Nephron (organoid): ENCODE measurements around the gene ATP13A5.

ENCODE experiments used
- H3K27ac Mint-ChIP-seq, 3 experiments: 2 replicates each; pipeline ENCODE4 v1.8.0; 2020; ENCODE audit warnings: mixed read lengths in 3 of 3, mild to moderate bottlenecking in 2 of 3, moderate library complexity in 1 of 3
- H3K27me3 Mint-ChIP-seq: 2 replicates; pipeline ENCODE4 v1.8.0; 2021; ENCODE audit warnings: low read depth, mild to moderate bottlenecking, moderate library complexity, mixed read lengths
- H3K36me3 Mint-ChIP-seq: 2 replicates; pipeline ENCODE4 v1.8.0; 2020; ENCODE audit warnings: low read depth, mixed read lengths
- H3K4me1 Mint-ChIP-seq: 2 replicates; pipeline ENCODE4 v1.8.0; 2020; ENCODE audit warnings: mixed read lengths
- H3K4me3 Mint-ChIP-seq, 3 experiments: 2 replicates each; pipeline ENCODE4 v1.8.0; 2020; ENCODE audit warnings: mild to moderate bottlenecking in 3 of 3, mixed read lengths in 3 of 3, moderate library complexity in 2 of 3
- H3K9me3 Mint-ChIP-seq: 2 replicates; pipeline ENCODE4 v1.8.0; 2020; ENCODE audit warnings: mixed read lengths
- TF ChIP-seq, protein P1 (sequence below), 3 experiments: fragments of 200-600 bp; sonication (generic); IDR thresholded peaks; one replicate each; pipeline ENCODE4 v1.5.0; 2021; ENCODE audit warnings: antibody characterized with exemption in 3 of 3; ENCODE audit not compliant: unreplicated experiment in 3 of 3

The ATP13A5 gene

DNA sequence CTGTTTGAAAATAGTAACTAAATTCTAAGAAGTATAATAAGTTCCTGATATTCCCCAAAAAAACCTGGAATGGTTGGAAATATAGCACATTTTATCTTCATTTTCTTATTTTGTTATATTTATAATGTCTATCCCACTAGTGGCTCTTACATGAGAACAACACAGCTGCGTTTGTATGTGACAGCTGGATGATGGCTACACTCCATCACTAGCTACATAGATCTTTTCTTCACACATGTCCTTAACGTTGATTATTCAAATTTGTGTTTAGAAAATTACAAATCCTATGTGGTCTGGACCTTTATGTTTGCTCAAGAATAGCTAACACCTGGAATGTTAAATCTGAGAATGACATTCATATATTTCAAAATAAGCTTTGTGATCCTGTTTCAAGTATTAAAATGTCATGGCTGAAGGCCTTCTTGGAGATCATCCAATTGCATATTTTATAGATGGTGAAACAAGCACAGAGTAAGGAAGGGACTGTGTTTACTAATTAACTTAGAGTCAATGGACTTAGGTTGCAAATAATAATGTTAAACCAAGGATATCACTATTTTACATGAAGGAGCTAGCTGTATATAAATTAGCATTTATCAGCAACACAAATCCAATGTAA lies 60.8 kb downstream of the ATP13A5 start:
- Mint-ChIP-seq H3K36me3 (no peaks in the 10 kb centered on the region), H3K4me3 (no peak overlapping the region), H3K27me3 (peaks cover 2% of the 10 kb centered on the region), H3K27ac (peak overlapping the region in 2 of 3 experiments; percentile 15 to 44), H3K9me3 (no peaks in the 10 kb centered on the region), H3K4me1 (peaks cover 4% of the 10 kb centered on the region)
- TF ChIP-seq, protein P1, sequence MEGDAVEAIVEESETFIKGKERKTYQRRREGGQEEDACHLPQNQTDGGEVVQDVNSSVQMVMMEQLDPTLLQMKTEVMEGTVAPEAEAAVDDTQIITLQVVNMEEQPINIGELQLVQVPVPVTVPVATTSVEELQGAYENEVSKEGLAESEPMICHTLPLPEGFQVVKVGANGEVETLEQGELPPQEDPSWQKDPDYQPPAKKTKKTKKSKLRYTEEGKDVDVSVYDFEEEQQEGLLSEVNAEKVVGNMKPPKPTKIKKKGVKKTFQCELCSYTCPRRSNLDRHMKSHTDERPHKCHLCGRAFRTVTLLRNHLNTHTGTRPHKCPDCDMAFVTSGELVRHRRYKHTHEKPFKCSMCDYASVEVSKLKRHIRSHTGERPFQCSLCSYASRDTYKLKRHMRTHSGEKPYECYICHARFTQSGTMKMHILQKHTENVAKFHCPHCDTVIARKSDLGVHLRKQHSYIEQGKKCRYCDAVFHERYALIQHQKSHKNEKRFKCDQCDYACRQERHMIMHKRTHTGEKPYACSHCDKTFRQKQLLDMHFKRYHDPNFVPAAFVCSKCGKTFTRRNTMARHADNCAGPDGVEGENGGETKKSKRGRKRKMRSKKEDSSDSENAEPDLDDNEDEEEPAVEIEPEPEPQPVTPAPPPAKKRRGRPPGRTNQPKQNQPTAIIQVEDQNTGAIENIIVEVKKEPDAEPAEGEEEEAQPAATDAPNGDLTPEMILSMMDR (IDR thresholded peaks at IDR 0.05; ENCODE audit: unreplicated experiment in 3 of 3), result no peak

DNA sequence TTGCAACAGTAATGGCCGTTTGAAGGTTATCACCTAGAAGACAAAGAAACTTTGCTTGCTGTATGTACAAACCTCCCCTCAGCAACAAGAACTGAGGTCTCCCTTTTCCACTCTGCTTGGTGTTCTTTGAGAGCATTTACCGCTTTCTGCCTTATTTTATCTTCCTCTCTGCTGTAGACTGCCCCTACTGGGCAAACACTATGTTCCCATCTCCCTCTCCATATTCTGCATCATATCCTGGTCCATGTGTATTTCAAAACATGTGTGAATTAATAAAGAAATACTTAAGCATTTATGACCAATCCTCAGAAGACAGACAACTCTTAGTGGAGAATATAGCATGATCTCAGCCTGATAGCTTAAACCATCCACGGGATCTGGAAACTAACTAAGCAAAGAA lies 64.4 kb downstream of the ATP13A5 start:
- Mint-ChIP-seq H3K4me1 (peaks cover 27% of the 10 kb centered on the region), H3K27me3 (peaks cover 14% of the 10 kb centered on the region), H3K9me3 (no peaks in the 10 kb centered on the region), H3K27ac (no peak overlapping the region), H3K4me3 (no peak overlapping the region), H3K36me3 (no peaks in the 10 kb centered on the region)
- TF ChIP-seq, protein P1 (IDR thresholded peaks at IDR 0.05; ENCODE audit: unreplicated experiment in 3 of 3), result peak in 2 of 3 experiments; percentile 7 to 10

DNA sequence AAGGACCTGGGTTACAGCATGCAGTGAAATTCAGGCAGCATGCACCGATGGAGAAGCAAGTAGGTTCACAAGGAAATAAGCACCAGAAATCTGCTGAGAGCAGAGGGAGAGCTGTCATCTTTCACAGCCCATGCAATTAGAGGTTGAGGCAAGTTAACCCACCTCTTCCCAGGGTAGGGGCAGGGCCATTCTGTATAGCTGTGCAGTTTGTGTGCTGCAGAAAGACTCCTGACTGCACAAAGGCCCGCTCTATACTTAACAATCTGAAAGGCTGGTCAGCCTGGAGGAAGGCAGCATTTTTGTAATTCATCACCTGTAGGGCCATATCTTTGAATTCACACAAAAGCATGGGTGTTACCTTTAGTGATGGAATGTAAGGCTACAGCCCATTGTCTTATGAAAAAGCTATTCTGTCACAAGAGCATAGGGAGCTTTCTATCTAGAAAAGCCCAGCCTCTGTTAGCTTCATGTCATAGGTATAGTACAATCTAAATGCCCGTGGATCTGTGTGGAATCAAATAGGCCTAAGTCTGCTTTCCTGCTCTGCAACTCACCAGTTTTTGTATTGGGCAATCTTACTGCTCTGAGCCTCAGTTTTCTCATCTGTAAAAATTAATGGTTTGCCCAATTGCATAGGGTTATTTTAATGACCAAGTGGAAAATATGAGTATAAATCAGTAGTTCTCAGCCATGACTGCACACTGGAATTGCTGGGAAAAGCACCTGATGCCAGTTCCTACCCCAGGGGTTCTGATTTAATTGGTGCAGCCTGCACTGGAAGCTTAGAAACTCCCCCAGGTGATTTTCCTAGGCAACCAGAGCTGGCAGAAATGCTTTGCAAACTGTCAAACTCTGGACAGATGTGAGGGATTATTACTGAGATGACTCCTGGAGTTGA lies 65.2 kb downstream of the ATP13A5 start:
- TF ChIP-seq, protein P1 (IDR thresholded peaks at IDR 0.05; ENCODE audit: unreplicated experiment in 3 of 3), result no peak
- Mint-ChIP-seq H3K27ac (peak overlapping the region in 2 of 3 experiments; percentile 20 to 73), H3K4me3 (no peak overlapping the region), H3K36me3 (no peaks in the 10 kb centered on the region), H3K4me1 (peaks cover 27% of the 10 kb centered on the region), H3K27me3 (peaks cover 20% of the 10 kb centered on the region), H3K9me3 (no peaks in the 10 kb centered on the region)

DNA sequence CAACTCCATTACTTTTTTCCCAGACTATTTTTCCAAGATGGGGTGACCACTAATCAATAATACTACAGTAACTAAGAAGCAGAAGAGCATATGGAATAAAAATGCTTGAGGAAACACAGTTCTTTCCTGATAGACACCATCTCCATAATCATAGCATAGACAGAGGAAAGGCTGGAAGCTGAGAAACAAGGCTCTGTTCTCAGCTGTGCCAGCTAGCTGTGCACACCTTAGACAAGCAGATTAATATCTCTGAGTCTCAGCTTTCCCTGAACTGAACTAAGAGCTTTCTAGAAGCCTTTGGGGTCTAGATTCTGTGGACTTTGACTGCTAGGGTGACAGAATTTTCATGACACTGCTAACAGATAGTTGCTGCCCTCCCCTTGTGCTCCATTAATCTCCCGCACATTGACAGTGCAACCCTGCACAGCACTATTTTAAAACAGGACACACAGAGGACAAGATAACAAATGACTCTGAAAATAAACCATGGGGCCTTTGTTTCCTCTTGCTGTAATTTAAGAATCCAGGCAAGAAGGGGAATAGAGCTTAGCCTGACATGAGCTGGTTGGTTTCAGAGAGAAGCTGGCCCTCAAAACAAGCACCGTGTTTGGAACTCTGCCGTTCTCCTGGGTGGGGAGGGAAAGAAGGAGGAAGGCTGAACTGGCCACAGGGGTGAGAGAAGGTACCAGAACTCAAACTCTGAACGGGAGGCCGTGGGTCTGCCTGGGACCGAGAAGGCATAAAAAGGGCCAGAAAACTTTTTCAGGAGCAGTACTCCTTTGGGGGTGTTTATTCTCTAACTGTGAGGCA lies 67.4 kb downstream of the ATP13A5 start:
- Mint-ChIP-seq H3K27ac (peak overlapping the region in 1 of 3 experiments; percentile 62), H3K27me3 (peaks cover 26% of the 10 kb centered on the region), H3K36me3 (no peaks in the 10 kb centered on the region), H3K4me1 (peaks cover 24% of the 10 kb centered on the region), H3K9me3 (no peaks in the 10 kb centered on the region), H3K4me3 (peak overlapping the region in 1 of 3 experiments; percentile 14)
- TF ChIP-seq, protein P1 (IDR thresholded peaks at IDR 0.05; ENCODE audit: unreplicated experiment in 3 of 3), result no peak

DNA sequence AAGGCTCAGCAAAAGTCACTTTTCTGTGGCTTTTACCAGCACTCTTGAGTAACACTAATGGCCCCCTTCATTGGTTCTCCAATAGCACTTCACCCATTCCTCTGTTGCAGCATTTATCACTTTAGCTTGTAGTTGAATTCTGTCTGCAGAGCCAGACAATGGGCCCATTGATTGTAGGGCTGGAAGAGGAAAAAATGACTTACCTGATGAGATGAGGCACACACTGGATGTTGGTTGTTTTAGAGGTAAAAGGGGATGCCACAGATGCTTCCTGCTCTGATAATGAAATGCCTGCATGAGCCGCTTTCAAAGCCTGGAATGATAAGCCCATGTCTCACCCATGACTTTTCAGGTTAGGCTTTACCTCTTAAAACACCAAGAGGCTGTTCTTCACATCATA lies 73.2 kb downstream of the ATP13A5 start:
- peaks cover 28% of the 10 kb centered on the region for H3K27me3 Mint-ChIP-seq
- no peaks in the 10 kb centered on the region for H3K4me1 Mint-ChIP-seq
- no peak overlapping the region for H3K27ac Mint-ChIP-seq
- H3K4me3 Mint-ChIP-seq, result no peak overlapping the region
- no peaks in the 10 kb centered on the region for H3K36me3 Mint-ChIP-seq
- TF ChIP-seq, protein P1 (IDR thresholded peaks at IDR 0.05; ENCODE audit: unreplicated experiment in 3 of 3), result no peak
- H3K9me3 Mint-ChIP-seq, result no peaks in the 10 kb centered on the region
